Esophagus squamous epithelium (tissue), 4 donors: Measurements from ENCODE around the gene GTPBP1.

ENCODE experiments used
- POLR2A ChIP-seq, 4 donors: fragments of 450-650 bp; IDR thresholded peaks; one replicate each; pipeline ENCODE4 v1.6.1; 2017; ENCODE audit warnings: antibody characterized with exemption in 4 of 4, mild to moderate bottlenecking in 4 of 4, moderate library complexity in 3 of 4
- TF ChIP-seq, protein P1 (sequence below), 6 experiments: fragments of 450-650 bp in 4 of 6; fragments of 200-600 bp in 2 of 6; sonication (generic) in 2 of 6; IDR thresholded peaks; one replicate each; pipeline ENCODE4 v1.5.1; 2016 to 2019; ENCODE audit warnings: antibody characterized with exemption in 6 of 6, mild to moderate bottlenecking in 4 of 6, moderate library complexity in 4 of 6

DNA sequence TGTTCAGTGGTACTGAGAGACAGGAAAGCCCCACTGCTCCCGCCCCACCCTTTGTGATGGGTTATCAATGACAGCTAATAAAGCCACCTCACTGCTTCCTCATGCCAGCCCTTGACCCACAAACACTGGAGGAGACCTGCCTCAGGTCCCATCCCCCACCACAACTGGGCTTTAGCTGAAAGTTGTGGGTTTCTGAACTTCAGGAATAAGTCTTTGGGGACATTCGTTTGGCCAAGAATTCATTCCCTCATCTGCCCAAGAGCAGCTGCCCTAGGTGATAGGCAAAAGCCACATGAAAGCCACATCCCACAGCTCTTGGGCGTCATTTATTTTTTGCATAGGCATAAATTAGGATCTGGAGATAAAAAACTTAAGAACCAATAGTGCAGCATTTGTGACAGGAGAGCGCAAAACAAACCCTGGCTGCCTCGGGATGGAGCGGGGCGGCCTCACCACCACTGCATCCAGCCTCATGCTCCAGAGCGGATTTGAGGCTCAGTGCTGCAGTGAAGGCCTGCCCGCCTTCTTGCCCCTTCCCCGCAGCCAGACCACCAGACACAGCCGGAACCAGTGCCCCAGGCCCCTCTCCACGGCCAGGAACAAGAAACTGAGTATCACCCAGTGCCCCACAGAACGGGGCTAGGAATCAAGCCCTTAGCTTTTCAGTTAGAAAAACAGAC, 28.8 kb downstream of the GTPBP1 start:
- no peak for TF ChIP-seq POLR2A (IDR thresholded peaks at IDR 0.05)
- TF ChIP-seq, protein P1, sequence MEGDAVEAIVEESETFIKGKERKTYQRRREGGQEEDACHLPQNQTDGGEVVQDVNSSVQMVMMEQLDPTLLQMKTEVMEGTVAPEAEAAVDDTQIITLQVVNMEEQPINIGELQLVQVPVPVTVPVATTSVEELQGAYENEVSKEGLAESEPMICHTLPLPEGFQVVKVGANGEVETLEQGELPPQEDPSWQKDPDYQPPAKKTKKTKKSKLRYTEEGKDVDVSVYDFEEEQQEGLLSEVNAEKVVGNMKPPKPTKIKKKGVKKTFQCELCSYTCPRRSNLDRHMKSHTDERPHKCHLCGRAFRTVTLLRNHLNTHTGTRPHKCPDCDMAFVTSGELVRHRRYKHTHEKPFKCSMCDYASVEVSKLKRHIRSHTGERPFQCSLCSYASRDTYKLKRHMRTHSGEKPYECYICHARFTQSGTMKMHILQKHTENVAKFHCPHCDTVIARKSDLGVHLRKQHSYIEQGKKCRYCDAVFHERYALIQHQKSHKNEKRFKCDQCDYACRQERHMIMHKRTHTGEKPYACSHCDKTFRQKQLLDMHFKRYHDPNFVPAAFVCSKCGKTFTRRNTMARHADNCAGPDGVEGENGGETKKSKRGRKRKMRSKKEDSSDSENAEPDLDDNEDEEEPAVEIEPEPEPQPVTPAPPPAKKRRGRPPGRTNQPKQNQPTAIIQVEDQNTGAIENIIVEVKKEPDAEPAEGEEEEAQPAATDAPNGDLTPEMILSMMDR (IDR thresholded peaks at IDR 0.05) = no peak
